ENCODE data around the gene ARFGAP3.
A peak's percentile ranks its signal among the peaks of the same experiment; 100 is the strongest.

Gene ARFGAP3

GRCh38 chr22:42856179-42856864, 751 bp downstream of the ARFGAP3 start:
- Histone ChIP-seq H3K27ac (ENCODE audit: low read length) (peak overlapping the region; percentile 92), H3K27me3 (ENCODE audit: low read depth, low read length) (no peaks in the 10 kb centered on the region), H3K4me3 (ENCODE audit: low read depth in 1 of 2, low read length in 2 of 2) (peak overlapping the region; percentile 80 to 93), H3K4me1 (ENCODE audit: control insufficient read depth in 1 of 2, insufficient read depth in 2 of 2, low read length in 2 of 2) (peaks cover 3 to 5% of the 10 kb centered on the region in 2 donors), H3K9me3 (ENCODE audit: control insufficient read depth in 1 of 2, low read length in 2 of 2) (no peaks in the 10 kb centered on the region), H3K36me3 (ENCODE audit: control insufficient read depth in 1 of 2, insufficient read depth in 2 of 2, low read length in 2 of 2) (peaks cover 3 to 7% of the 10 kb centered on the region in 2 donors)

- H3K36me3 ChIP-seq (ENCODE audit: control insufficient read depth in 1 of 2, insufficient read depth in 2 of 2, low read length in 2 of 2), result peaks cover 3 to 7% of the 10 kb centered on the region in 2 donors
- peak overlapping the region; percentile 92 for H3K27ac ChIP-seq (ENCODE audit: low read length)
- peak overlapping the region; percentile 80 to 93 for H3K4me3 ChIP-seq (ENCODE audit: low read depth in 1 of 2, low read length in 2 of 2)
- H3K4me1 ChIP-seq (ENCODE audit: control insufficient read depth in 1 of 2, insufficient read depth in 2 of 2, low read length in 2 of 2), result peaks cover 3 to 5% of the 10 kb centered on the region in 2 donors
- H3K27me3 ChIP-seq (ENCODE audit: low read depth, low read length), result no peaks in the 10 kb centered on the region
- no peaks in the 10 kb centered on the region for H3K9me3 ChIP-seq (ENCODE audit: control insufficient read depth in 1 of 2, low read length in 2 of 2)
Observed at GRCh38 chr22:42855721-42856120, 1.4 kb downstream of the ARFGAP3 start.

GRCh38 chr22:42855211-42855610, 1.9 kb downstream of the ARFGAP3 start:
- H3K36me3 ChIP-seq (ENCODE audit: control insufficient read depth in 1 of 2, insufficient read depth in 2 of 2, low read length in 2 of 2), result peaks cover 3 to 7% of the 10 kb centered on the region in 2 donors
- no peak overlapping the region for H3K4me3 ChIP-seq (ENCODE audit: low read depth in 1 of 2, low read length in 2 of 2)
- no peaks in the 10 kb centered on the region for H3K27me3 ChIP-seq (ENCODE audit: low read depth, low read length)
- no peaks in the 10 kb centered on the region for H3K9me3 ChIP-seq (ENCODE audit: control insufficient read depth in 1 of 2, low read length in 2 of 2)
- no peak overlapping the region for H3K27ac ChIP-seq (ENCODE audit: low read length)
- peaks cover 3 to 5% of the 10 kb centered on the region in 2 donors for H3K4me1 ChIP-seq (ENCODE audit: control insufficient read depth in 1 of 2, insufficient read depth in 2 of 2, low read length in 2 of 2)

GRCh38 chr22:42848941-42849550, 8.0 kb downstream of the ARFGAP3 start:
- Histone ChIP-seq H3K27ac (ENCODE audit: low read length) (no peak overlapping the region), H3K36me3 (ENCODE audit: control insufficient read depth in 1 of 2, insufficient read depth in 2 of 2, low read length in 2 of 2) (peaks cover 17 to 21% of the 10 kb centered on the region in 2 donors), H3K4me1 (ENCODE audit: control insufficient read depth in 1 of 2, insufficient read depth in 2 of 2, low read length in 2 of 2) (no peaks in the 10 kb centered on the region), H3K4me3 (ENCODE audit: low read depth in 1 of 2, low read length in 2 of 2) (no peak overlapping the region), H3K27me3 (ENCODE audit: low read depth, low read length) (no peaks in the 10 kb centered on the region), H3K9me3 (ENCODE audit: control insufficient read depth in 1 of 2, low read length in 2 of 2) (no peaks in the 10 kb centered on the region)

GRCh38 chr22:42847110-42847509, 10.0 kb downstream of the ARFGAP3 start:
- Histone ChIP-seq H3K4me1 (ENCODE audit: control insufficient read depth in 1 of 2, insufficient read depth in 2 of 2, low read length in 2 of 2) (no peaks in the 10 kb centered on the region), H3K9me3 (ENCODE audit: control insufficient read depth in 1 of 2, low read length in 2 of 2) (no peaks in the 10 kb centered on the region), H3K27ac (ENCODE audit: low read length) (no peak overlapping the region), H3K4me3 (ENCODE audit: low read depth in 1 of 2, low read length in 2 of 2) (no peak overlapping the region), H3K36me3 (ENCODE audit: control insufficient read depth in 1 of 2, insufficient read depth in 2 of 2, low read length in 2 of 2) (peaks cover 18 to 21% of the 10 kb centered on the region in 2 donors), H3K27me3 (ENCODE audit: low read depth, low read length) (no peaks in the 10 kb centered on the region)

GRCh38 chr22:42844756-42845155, 12.3 kb downstream of the ARFGAP3 start:
- Histone ChIP-seq H3K9me3 (ENCODE audit: control insufficient read depth in 1 of 2, low read length in 2 of 2) (no peaks in the 10 kb centered on the region), H3K4me1 (ENCODE audit: control insufficient read depth in 1 of 2, insufficient read depth in 2 of 2, low read length in 2 of 2) (no peaks in the 10 kb centered on the region), H3K36me3 (ENCODE audit: control insufficient read depth in 1 of 2, insufficient read depth in 2 of 2, low read length in 2 of 2) (peaks cover 30 to 36% of the 10 kb centered on the region in 2 donors), H3K27me3 (ENCODE audit: low read depth, low read length) (no peaks in the 10 kb centered on the region), H3K4me3 (ENCODE audit: low read depth in 1 of 2, low read length in 2 of 2) (no peak overlapping the region), H3K27ac (ENCODE audit: low read length) (no peak overlapping the region)

- H3K27ac ChIP-seq (ENCODE audit: low read length), result no peak overlapping the region
- no peaks in the 10 kb centered on the region for H3K27me3 ChIP-seq (ENCODE audit: low read depth, low read length)
- no peak overlapping the region for H3K4me3 ChIP-seq (ENCODE audit: low read depth in 1 of 2, low read length in 2 of 2)
- peaks cover 30 to 39% of the 10 kb centered on the region in 2 donors for H3K36me3 ChIP-seq (ENCODE audit: control insufficient read depth in 1 of 2, insufficient read depth in 2 of 2, low read length in 2 of 2)
- H3K9me3 ChIP-seq (ENCODE audit: control insufficient read depth in 1 of 2, low read length in 2 of 2), result no peaks in the 10 kb centered on the region
- H3K4me1 ChIP-seq (ENCODE audit: control insufficient read depth in 1 of 2, insufficient read depth in 2 of 2, low read length in 2 of 2), result no peaks in the 10 kb centered on the region
Observed at GRCh38 chr22:42842658-42843370, 14.3 kb downstream of the ARFGAP3 start.

GRCh38 chr22:42841444-42841843, 15.6 kb downstream of the ARFGAP3 start:
- no peak overlapping the region for H3K4me3 ChIP-seq (ENCODE audit: low read depth in 1 of 2, low read length in 2 of 2)
- no peak overlapping the region for H3K27ac ChIP-seq (ENCODE audit: low read length)
- H3K36me3 ChIP-seq (ENCODE audit: control insufficient read depth in 1 of 2, insufficient read depth in 2 of 2, low read length in 2 of 2), result peaks cover 25 to 42% of the 10 kb centered on the region in 2 donors
- H3K27me3 ChIP-seq (ENCODE audit: low read depth, low read length), result no peaks in the 10 kb centered on the region
- H3K4me1 ChIP-seq (ENCODE audit: control insufficient read depth in 1 of 2, insufficient read depth in 2 of 2, low read length in 2 of 2), result no peaks in the 10 kb centered on the region
- H3K9me3 ChIP-seq (ENCODE audit: control insufficient read depth in 1 of 2, low read length in 2 of 2), result no peaks in the 10 kb centered on the region

GRCh38 chr22:42837556-42837955, 19.5 kb downstream of the ARFGAP3 start:
- H3K36me3 ChIP-seq (ENCODE audit: control insufficient read depth in 1 of 2, insufficient read depth in 2 of 2, low read length in 2 of 2), result peaks cover 33 to 53% of the 10 kb centered on the region in 2 donors
- H3K27ac ChIP-seq (ENCODE audit: low read length), result no peak overlapping the region
- no peaks in the 10 kb centered on the region for H3K4me1 ChIP-seq (ENCODE audit: control insufficient read depth in 1 of 2, insufficient read depth in 2 of 2, low read length in 2 of 2)
- H3K27me3 ChIP-seq (ENCODE audit: low read depth, low read length), result no peaks in the 10 kb centered on the region
- no peak overlapping the region for H3K4me3 ChIP-seq (ENCODE audit: low read depth in 1 of 2, low read length in 2 of 2)
- H3K9me3 ChIP-seq (ENCODE audit: control insufficient read depth in 1 of 2, low read length in 2 of 2), result no peaks in the 10 kb centered on the region

- Histone ChIP-seq H3K4me1 (ENCODE audit: control insufficient read depth in 1 of 2, insufficient read depth in 2 of 2, low read length in 2 of 2) (no peaks in the 10 kb centered on the region), H3K4me3 (ENCODE audit: low read depth in 1 of 2, low read length in 2 of 2) (no peak overlapping the region), H3K27ac (ENCODE audit: low read length) (no peak overlapping the region), H3K9me3 (ENCODE audit: control insufficient read depth in 1 of 2, low read length in 2 of 2) (no peaks in the 10 kb centered on the region), H3K27me3 (ENCODE audit: low read depth, low read length) (no peaks in the 10 kb centered on the region), H3K36me3 (ENCODE audit: control insufficient read depth in 1 of 2, insufficient read depth in 2 of 2, low read length in 2 of 2) (peaks cover 28 to 58% of the 10 kb centered on the region in 2 donors)
Observed at GRCh38 chr22:42836026-42836425, 21.0 kb downstream of the ARFGAP3 start.

- no peak overlapping the region for H3K27ac ChIP-seq (ENCODE audit: low read length)
- H3K36me3 ChIP-seq (ENCODE audit: control insufficient read depth in 1 of 2, insufficient read depth in 2 of 2, low read length in 2 of 2), result peaks cover 35 to 65% of the 10 kb centered on the region in 2 donors
- no peak overlapping the region for H3K4me3 ChIP-seq (ENCODE audit: low read depth in 1 of 2, low read length in 2 of 2)
- no peaks in the 10 kb centered on the region for H3K4me1 ChIP-seq (ENCODE audit: control insufficient read depth in 1 of 2, insufficient read depth in 2 of 2, low read length in 2 of 2)
- no peaks in the 10 kb centered on the region for H3K27me3 ChIP-seq (ENCODE audit: low read depth, low read length)
- no peaks in the 10 kb centered on the region for H3K9me3 ChIP-seq (ENCODE audit: control insufficient read depth in 1 of 2, low read length in 2 of 2)
Observed at GRCh38 chr22:42834177-42834949, 22.7 kb downstream of the ARFGAP3 start.

Data from muscle layer of duodenum (tissue), 2 donors.